Superior temporal gyrus (tissue), 1 donor: Measurements from ENCODE around the gene CACNA1C.

Source experiments
- DNase-seq: peaks from one replicate; pipeline ENCODE4 v3.0.0-alpha.2; 2016; ENCODE audit errors: extremely low spot score

CACNA1C gene

DNA sequence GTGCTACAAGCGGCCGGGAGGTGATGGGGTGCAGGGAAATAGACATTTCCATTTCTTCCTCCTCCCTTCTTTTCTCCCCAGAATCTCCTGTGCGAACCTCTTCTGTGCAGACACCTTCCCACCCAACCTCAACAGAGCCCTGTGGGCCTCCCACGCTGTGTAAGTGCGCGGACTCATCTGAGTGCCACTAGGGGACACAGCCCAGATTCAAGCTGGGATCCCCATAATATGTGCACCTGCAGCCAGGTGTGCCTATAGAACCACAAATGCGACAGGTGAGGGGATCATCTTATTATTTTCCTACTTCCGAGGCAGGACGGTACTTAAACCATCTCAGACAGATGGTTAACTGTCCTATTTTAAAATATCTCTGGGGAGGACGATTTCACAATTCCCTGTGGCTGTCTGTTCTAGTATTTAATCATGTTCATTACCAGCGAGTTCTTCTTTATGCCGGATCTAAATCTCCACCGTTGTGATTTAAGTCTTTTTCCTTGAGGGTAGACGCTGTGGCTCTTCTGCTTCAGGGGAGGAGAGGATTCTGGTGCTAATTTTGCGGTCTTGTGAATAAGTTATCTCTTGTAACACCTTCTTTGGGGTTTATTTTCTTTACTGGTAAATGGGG, 17.2 kb upstream of the CACNA1C start:
- peak; percentile 63 for DNase-seq

GRCh38 chr12:2039034-2039433, 13.8 kb upstream of the CACNA1C start:
- no peak for DNase-seq

DNA sequence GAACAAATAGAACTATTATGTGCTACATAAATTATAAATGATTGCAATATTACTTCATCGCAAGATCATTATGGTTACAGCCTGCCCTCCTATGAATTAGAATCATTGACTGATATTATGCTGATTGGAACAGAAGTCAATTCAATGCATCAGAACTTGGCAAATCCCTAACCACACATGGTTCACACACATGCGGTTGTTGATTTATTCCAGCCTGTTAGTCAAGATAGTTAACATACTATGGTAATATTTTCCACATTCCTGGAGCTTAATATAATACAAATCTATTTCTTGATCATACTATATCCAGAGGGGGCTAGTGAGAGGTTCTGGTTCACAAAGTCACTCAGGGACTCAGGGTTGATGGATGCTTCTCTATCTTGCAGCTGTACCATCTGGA, 9.7 kb upstream of the CACNA1C start:
- no peak for DNase-seq

- no peak for DNase-seq
Measured at GRCh38 chr12:2044165-2044564, 8.6 kb upstream of the CACNA1C start.

GRCh38 chr12:2046957-2047356, 5.8 kb upstream of the CACNA1C start:
- no peak for DNase-seq

- no peak for DNase-seq
Measured at GRCh38 chr12:2047752-2048151, 5.0 kb upstream of the CACNA1C start.

- DNase-seq: no peak
Measured at GRCh38 chr12:2049604-2050540, 2.9 kb upstream of the CACNA1C start.

DNA sequence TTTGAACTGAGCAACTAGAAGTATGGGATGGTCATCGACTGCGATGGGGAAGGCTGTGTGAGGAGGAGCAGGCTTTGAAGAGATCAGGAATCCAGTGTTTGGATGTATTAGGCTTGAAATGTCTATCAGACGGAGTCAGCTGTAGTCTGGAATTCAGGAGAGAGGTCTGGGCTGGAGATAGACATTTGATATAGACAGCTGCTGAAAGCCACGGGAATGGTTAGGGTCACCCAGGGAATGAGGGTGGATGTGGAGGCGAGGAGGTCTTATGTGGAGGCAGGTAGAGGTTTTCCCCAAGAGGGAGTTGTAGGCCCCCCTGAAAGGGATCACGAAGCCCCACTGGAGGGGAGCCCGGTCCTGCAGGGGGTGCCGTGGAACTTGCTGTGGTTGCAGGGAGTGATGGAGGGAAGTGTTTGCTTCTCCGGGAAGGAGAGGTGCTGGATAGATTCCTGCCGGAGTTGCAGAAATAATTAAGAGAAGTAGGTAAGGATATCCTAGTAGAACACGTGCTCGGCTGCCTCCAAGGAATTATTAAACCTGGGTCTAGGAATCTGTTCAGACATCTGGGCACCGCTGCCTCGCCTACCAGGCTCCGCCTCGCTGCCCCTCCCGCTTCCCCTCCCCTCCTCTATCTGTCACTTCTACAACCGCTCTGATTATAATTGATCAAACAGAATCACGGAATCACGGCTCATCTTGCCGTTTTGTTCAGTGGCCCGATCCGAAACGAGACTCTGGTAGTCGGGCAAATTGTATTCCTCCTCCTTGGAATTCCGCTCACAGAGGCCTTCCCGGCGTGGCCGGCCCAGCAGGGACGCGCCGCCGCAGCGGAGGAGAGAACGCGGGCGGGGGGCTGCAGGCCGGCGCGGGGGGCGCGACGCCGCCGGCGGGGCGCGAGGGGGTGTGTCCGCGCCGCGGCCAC, 826 bp upstream of the CACNA1C start:
- peak; percentile 28 for DNase-seq

DNA sequence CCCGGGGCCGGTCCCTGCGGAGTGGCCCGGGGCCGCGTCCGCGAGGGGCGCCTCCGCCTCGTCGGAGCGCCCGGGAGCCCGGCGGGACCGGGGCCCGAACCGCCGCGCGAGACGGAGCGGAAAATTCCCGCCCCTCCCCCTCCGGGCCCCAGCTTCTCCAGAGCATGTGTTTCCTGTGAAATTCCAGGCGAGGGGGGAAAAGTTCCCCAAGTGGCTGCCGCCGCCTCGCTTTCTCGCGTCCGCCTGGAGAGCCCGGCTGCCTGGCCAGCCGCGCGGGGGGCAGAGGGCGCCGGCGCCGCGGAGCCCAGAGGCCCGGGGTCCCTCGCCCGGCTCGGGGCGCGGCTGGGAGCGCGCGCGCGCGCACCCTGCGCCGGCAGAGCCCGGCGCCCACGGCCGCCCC, 904 bp downstream of the CACNA1C start:
- no peak for DNase-seq

- DNase-seq: peak; percentile 24
Measured at GRCh38 chr12:2054091-2055018, 1.6 kb downstream of the CACNA1C start.

DNA sequence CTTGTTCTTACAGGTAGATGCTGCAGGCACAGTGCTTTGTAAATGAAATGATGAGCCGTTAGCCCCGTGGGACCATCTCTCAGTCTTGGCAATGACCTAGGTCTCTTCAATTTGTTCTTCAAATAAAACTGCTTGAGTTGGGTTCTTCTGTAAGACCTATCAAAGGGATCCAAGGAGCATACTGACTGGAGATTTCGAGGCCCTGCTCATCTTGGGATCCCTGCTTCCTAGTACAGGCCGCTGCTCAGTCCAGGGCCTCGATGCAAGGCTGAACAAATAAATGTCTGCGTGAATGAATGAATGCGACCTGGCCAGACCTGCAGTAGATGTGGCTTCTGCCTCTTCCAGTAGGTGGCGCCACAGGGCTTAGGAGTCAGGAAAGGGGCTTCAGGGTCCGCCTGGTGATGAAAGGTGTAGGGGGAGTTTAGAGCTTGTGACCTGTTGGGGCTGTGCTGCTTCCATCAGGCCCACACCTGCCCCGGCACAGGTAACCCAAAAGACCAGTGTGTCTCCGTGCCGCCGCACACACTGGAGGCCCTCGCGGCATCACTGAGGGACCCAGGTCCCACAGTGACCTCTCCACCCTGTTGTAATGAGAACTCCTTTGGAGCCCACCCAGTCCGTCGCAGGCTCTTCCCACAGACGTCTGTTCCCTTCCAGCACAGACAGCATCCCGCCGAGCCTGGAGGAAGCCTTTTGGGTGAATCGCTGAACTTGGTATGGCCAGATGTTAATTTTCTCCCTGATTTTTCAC, 4.4 kb downstream of the CACNA1C start:
- peak; percentile 51 for DNase-seq

GRCh38 chr12:2057795-2058408, 5.1 kb downstream of the CACNA1C start:
- no peak for DNase-seq

DNA sequence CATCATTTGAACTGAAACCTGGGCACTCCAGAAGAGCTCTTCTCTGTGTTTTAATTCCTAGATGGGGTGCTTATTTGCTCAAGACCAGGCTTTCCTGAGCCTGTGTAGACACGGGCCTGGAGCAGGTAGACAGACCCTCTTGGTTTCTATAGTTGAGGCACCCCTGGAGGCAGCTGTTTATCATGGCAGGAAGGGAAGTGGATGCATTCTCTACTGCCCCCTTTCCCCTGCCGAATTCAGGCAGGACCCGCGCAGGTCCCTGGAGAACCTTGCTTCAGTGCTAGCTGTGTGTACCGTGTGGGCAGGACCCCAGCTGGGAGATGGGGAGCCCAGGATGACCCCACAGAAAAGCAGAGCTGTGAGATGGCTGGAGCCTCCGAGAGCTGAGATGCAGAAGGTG, 6.0 kb downstream of the CACNA1C start:
- no peak for DNase-seq

DNA sequence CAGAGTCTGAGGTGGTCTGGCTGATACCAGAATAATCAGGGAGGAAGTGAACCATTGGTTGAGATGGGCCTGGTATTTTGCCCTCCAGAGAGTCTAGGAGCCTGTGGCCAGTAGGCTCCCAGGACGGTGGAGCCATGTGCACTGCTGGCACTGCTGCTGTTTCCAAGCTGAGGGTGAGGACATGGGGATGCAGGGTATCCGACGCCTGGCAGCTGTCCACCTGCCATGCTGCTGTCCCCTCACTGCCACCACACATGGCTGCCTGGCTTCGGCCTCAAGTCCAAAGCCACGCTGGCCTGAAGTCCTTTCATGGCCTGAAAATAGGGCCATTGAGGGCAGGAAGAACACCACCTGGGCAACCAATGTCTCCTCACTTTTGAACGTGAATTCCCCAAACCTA, 8.6 kb downstream of the CACNA1C start:
- DNase-seq: no peak

DNA sequence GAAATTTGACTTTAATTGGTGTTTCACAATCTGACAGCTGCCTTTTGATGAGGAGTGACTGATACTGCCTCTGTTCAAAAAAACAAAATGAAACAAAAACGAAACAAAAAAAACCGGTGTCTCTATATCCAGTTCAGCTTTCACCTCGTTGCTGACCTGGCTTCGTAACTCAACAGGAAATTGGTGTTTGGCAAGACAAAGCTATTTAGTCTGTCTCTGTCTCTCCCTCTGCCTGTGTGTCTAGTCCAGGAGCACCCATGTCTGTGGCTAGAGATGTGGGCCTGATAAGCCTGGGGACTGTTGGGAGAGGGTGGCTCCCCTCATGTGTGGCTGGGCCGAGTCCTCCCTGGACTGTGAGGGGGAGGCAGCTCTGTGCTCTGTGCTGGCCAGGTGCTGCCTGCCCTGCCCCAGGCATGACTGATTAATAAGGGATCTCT, 11.3 kb downstream of the CACNA1C start:
- DNase-seq: no peak

- DNase-seq: no peak
Measured at GRCh38 chr12:2068653-2069052, 15.9 kb downstream of the CACNA1C start.

- DNase-seq: no peak
Measured at GRCh38 chr12:2070440-2071045, 17.8 kb downstream of the CACNA1C start.

DNA sequence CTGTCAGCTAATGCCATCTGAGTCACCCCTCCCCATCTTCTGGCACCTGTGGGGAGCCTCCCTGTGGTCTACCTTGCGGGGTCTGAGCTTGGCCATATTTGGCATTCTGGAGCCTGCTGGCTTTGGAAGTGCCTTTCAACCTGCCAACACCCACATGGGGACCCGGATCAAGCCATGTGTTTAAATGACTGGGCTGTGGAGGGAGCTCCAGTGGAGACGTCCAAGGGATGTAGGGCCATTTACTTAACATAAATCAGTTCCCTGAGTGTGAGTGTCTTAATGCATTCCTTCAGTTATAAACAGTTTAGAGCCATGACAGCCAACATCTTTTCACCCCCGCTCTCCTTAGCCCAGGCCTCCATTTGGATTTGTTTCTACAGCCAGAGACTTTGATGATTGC, 22.0 kb downstream of the CACNA1C start:
- no peak for DNase-seq

DNA sequence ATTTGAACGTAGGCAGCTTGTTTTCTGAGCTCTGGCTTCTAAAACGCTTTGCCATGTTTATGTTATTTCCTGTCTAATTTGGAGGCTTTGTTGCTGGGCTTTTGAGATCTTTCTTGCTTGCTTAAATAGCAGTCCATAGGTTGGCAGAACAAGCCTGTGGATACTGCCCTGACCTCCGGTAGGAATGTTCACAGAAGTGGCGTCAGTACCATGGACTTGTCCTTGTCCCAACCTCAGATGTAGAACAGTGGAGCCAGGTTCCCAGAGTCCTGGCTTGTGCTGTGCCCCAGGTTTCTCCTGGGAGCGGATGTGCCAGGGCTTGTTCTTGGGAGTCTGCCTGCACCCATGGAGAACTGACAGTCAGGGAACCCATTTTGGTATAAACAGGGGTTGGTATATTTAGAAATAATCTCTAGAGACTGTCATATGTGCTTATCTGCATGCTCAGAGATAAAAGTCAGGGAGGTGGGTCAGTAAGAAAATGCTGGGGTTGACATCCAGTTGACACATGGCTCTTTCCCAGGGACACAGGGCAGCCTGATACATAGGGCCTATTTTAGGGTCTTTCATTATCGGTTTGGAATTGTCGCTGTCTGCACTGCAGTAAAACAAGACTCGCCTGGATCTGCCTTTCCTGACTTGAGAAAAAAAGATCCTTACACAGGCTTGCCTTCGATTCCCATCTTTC, 22.9 kb downstream of the CACNA1C start:
- no peak for DNase-seq
